Endothelial cell of umbilical vein (primary cell): Measurements from ENCODE around the gene SERTAD1. TPM values are rescaled to one million over a fixed set of nuclear protein-coding genes. Genes with fewer than 3 reads are reported as not detected.
"Not testable (repeated sequence)": the region's sequence is repeated elsewhere in the genome, so short reads cannot be mapped to it uniquely, and the experiment has no call there.

Experiments used
- BruUV-seq: library from RNA; stranded (reverse); fragments of 400-500 nt; replicated peaks from 2 replicates; lab custom pipeline; 2021; lab: Mats Ljungman, UMichigan
- CTCF ChIA-PET: fragments of 300-600, 350-600 bp; sonication (Branson Sonifier 250); formaldehyde crosslinking; loops from one replicate; lab custom pipeline; 2021; ENCODE audit warnings: antibody characterized with exemption, inconsistent platforms; lab: Charles Lee
- POLR2A ChIA-PET: fragments of 300-600, 350-600 bp; sonication (Branson Sonifier 250); formaldehyde crosslinking; loops from one replicate; lab custom pipeline; 2021; ENCODE audit warnings: antibody characterized with exemption, inconsistent platforms; lab: Charles Lee
- DNase-seq: peaks from one replicate; pipeline ENCODE4 v3.0.0-alpha.2; 2011; ENCODE audit warnings: low read depth, low spot score
- FAIRE-seq: peaks from 2 replicates; lab custom pipeline; 2011; peaks lifted over from hg19 to GRCh38; lab: Jason Lieb, UNC
- H2AFZ ChIP-seq: 2 replicates; pipeline ENCODE4 v1.6.0; 2012; ENCODE audit warnings: low read depth, low read length, control low read depth, inconsistent platforms
- H3K27ac ChIP-seq: 2 replicates; pipeline ENCODE4 v1.5.1; 2011; ENCODE audit warnings: low read depth, mild to moderate bottlenecking, control low read depth, low read length, moderate library complexity; ENCODE audit not compliant: insufficient read depth
- H3K27me3 ChIP-seq, 2 experiments: 2 replicates each; pipeline versions ENCODE4 v1.6.0 to v1.6.1; 2011; ENCODE audit warnings: low read length in 2 of 2, mixed read lengths in 1 of 2; ENCODE audit not compliant: control insufficient read depth in 2 of 2, insufficient read depth in 2 of 2
- H3K36me3 ChIP-seq, 2 experiments: 2 replicates in 1 of 2; 3 replicates in 1 of 2; pipeline ENCODE4 v1.5.1; 2011; ENCODE audit warnings: low read length in 2 of 2, mild to moderate bottlenecking in 1 of 2, moderate library complexity in 1 of 2; ENCODE audit not compliant: control insufficient read depth in 2 of 2, insufficient read depth in 2 of 2; ENCODE audit errors: extremely low read depth in 1 of 2
- H3K4me1 ChIP-seq: 3 replicates; pipeline ENCODE4 v1.5.1; 2011; ENCODE audit warnings: mild to moderate bottlenecking, low read length; ENCODE audit not compliant: control insufficient read depth, insufficient read depth; ENCODE audit errors: extremely low read depth
- H3K4me2 ChIP-seq: 2 replicates; pipeline ENCODE4 v1.6.1; 2011; ENCODE audit warnings: low read length, control low read depth, mixed read lengths; ENCODE audit not compliant: insufficient read depth
- H3K4me3 ChIP-seq, 3 experiments: fragments of 200-600 bp in 1 of 3; sonication (generic), shearing (Covaris generic) in 1 of 3; replicated peaks in 1 of 3; 2 replicates each; pipeline ENCODE4 v1.5.1; 2011 to 2016; ENCODE audit warnings: control low read depth in 3 of 3, low read length in 3 of 3, mild to moderate bottlenecking in 2 of 3, inconsistent platforms in 1 of 3, low read depth in 1 of 3, moderate library complexity in 1 of 3; ENCODE audit not compliant: insufficient read depth in 1 of 3
- H3K79me2 ChIP-seq: 2 replicates; pipeline ENCODE4 v1.6.0; 2012; ENCODE audit warnings: low read length, inconsistent platforms; ENCODE audit not compliant: control insufficient read depth, insufficient read depth
- H3K9ac ChIP-seq: replicated peaks from 2 replicates; pipeline ENCODE3; 2011; ENCODE audit warnings: low read length, control low read depth; ENCODE audit not compliant: insufficient read depth; ENCODE audit errors: extremely low read depth
- H3K9me1 ChIP-seq: replicated peaks from 3 replicates; pipeline ENCODE4 v1.6.0; 2011; ENCODE audit warnings: mild to moderate bottlenecking, low read length; ENCODE audit not compliant: control insufficient read depth, insufficient read depth; ENCODE audit errors: extremely low read depth
- H3K9me3 ChIP-seq: replicated peaks from 2 replicates; pipeline ENCODE4 v1.5.1; 2012; ENCODE audit warnings: low read length, inconsistent platforms; ENCODE audit not compliant: control insufficient read depth, insufficient read depth
- H4K20me1 ChIP-seq: replicated peaks from 2 replicates; pipeline ENCODE3; 2011; ENCODE audit warnings: mild to moderate bottlenecking, low read length; ENCODE audit not compliant: control insufficient read depth, insufficient read depth; ENCODE audit errors: extremely low read depth
- JUN ChIP-seq: IDR thresholded peaks from 2 replicates; pipeline ENCODE4 v1.6.1; 2011; ENCODE audit warnings: borderline replicate concordance, low read depth; ENCODE audit not compliant: insufficient read length, insufficient read depth
- MYC ChIP-seq: IDR thresholded peaks from one replicate; pipeline ENCODE4 v1.6.1; 2011; ENCODE audit warnings: mild to moderate bottlenecking, low read depth, low read length
- dilution Hi-C: fragments of 300-500 bp; cut with MboI; formaldehyde crosslinking; loops from one replicate; pipeline ENCODE4 v1.15.0; 2019; ENCODE audit warnings: low sequenced_read_pairs; ENCODE audit not compliant: extremely low pct_ligation_motif_present
- intact Hi-C: fragments of 100-400 bp; cut with micrococcal nuclease; formaldehyde crosslinking; loops from one replicate; pipeline ENCODE4 v1.10.0; 2022
- polyA plus RNA-seq, 4 experiments: library from polyadenylated mRNA; depleted of rRNA in 3 of 4; stranded (reverse) in 3 of 4; unstranded in 1 of 4; fragments of >200 nt; gene quantifications; 2 replicates each; pipeline versions ENCODE4 v1.2.1 to v1.2.3, GENCODE V29; 2011 to 2012; ENCODE audit warnings: missing spikeins in 1 of 4
- total RNA-seq: library from RNA; stranded (reverse); gene quantifications from 2 replicates; pipeline ENCODE4 v1.2.3, GENCODE V29; 2021

Gene SERTAD1
- total and polyA plus RNA-seq, 2 donors (not counting 3 experiments of a cell fraction or from before 2014, with no cell fraction given), result 8.8 to 15.3 TPM

- H3K79me2 ChIP-seq, result no peaks in the 10 kb centered on the region
- H3K9me3 ChIP-seq, result no peaks in the 10 kb centered on the region
- ChIA-PET POLR2A (no interaction called here), CTCF (interaction anchor here (1.0 to 1.7 kb wide), 2 partner anchors 8 to 31 kb away, joined by 3 to 6 read pairs; partner anchors contain the start of gene BLVRB)
- TF ChIP-seq JUN (no peak), MYC (no peak)
- BruUV-seq, result no TSS peak
- intact Hi-C loops, result no loop called here
- H3K4me2 ChIP-seq, result no peak overlapping the region
- FAIRE-seq (no peak), DNase-seq (no peak)
- dilution Hi-C loops, result no loop called here
- no peak overlapping the region for H2AFZ ChIP-seq
- no peak overlapping the region for H3K4me3 ChIP-seq
- H3K9ac ChIP-seq, result no peak overlapping the region
- H3K36me3 ChIP-seq, result no peaks in the 10 kb centered on the region
- no peak overlapping the region for H3K27ac ChIP-seq
- H3K27me3 ChIP-seq, result no peaks in the 10 kb centered on the region
- H3K9me1 ChIP-seq, result no peaks in the 10 kb centered on the region
- H3K4me1 ChIP-seq, result no peaks in the 10 kb centered on the region
- H4K20me1 ChIP-seq, result no peaks in the 10 kb centered on the region
These were observed 31.3 kb upstream of the SERTAD1 start for GRCh38 chr19:40457048-40457447.

- H3K9me3 ChIP-seq, FAIRE-seq, H2AFZ ChIP-seq, H3K27ac ChIP-seq, H3K36me3 ChIP-seq, H3K9ac ChIP-seq, H3K4me2 ChIP-seq, H3K27me3 ChIP-seq, H3K4me1 ChIP-seq, H3K4me3 ChIP-seq, dilution Hi-C loops, POLR2A ChIA-PET, BruUV-seq, DNase-seq, H3K79me2 ChIP-seq, H3K9me1 ChIP-seq, H4K20me1 ChIP-seq, intact Hi-C loops: not testable (repeated sequence)
- CTCF ChIA-PET, result interaction anchor here (1.2 to 4.0 kb wide), 5 partner anchors 9 to 149 kb away, joined by 3 to 36 read pairs (median 5); partner anchors contain the start of gene BLVRB
These were observed 28.2 kb upstream of the SERTAD1 start for GRCh38 chr19:40453943-40454342.
